Caco-2 (cell line): Measurements from ENCODE around the gene RALGPS1. TPM values are rescaled to one million over a fixed set of nuclear protein-coding genes. Genes with fewer than 3 reads are reported as not detected.

ENCODE experiments used
- BruUV-seq: library from RNA; stranded (reverse); fragments of 400-500 nt; replicated peaks from 2 replicates; lab custom pipeline; 2021; lab: Mats Ljungman, UMichigan
- CTCF ChIA-PET: fragments of 300-600 bp; sonication (Branson Sonifier 250); formaldehyde crosslinking; loops from one replicate; lab custom pipeline; 2022; ENCODE audit warnings: antibody characterized with exemption; lab: Charles Lee
- POLR2A ChIA-PET: fragments of 300-600 bp; sonication (Branson Sonifier 250); formaldehyde crosslinking; loops from one replicate; lab custom pipeline; 2022; ENCODE audit warnings: antibody characterized with exemption; lab: Charles Lee
- DNase-seq, 2 experiments: peaks; one replicate each; pipeline versions ENCODE4 v3.0.0 to v3.0.0-alpha.2; 2020 to 2022
- H3K27me3 ChIP-seq: replicated peaks from 2 replicates; pipeline ENCODE4 v1.6.0; 2011; ENCODE audit warnings: low read length; ENCODE audit not compliant: control insufficient read depth, insufficient read depth
- H3K36me3 ChIP-seq: 2 replicates; pipeline ENCODE4 v1.5.1; 2011; ENCODE audit warnings: low read length; ENCODE audit not compliant: control insufficient read depth, insufficient read depth
- H3K4me1 ChIP-seq: fragments of 250-450 bp; sonication (Bioruptor Pico); 2 replicates; pipeline ENCODE4 v1.5.1; 2020; ENCODE audit warnings: mild to moderate bottlenecking
- H3K4me3 ChIP-seq: 2 replicates; pipeline ENCODE4 v1.5.1; 2011; ENCODE audit warnings: low read depth, mild to moderate bottlenecking, control low read depth, low read length
- H3K9me3 ChIP-seq: fragments of 250-450 bp; sonication (Bioruptor Pico); 2 replicates; pipeline ENCODE4 v1.5.1; 2020; ENCODE audit warnings: mild to moderate bottlenecking, moderate library complexity
- H3K27ac Mint-ChIP-seq: one replicate; pipeline ENCODE4 v1.8.0; 2022; ENCODE audit warnings: mixed read lengths; ENCODE audit not compliant: unreplicated experiment
- H3K27me3 Mint-ChIP-seq: one replicate; pipeline ENCODE4 v1.8.0; 2022; ENCODE audit warnings: mixed read lengths; ENCODE audit not compliant: insufficient read depth, unreplicated experiment
- H3K36me3 Mint-ChIP-seq: one replicate; pipeline ENCODE4 v1.8.0; 2022; ENCODE audit warnings: mild to moderate bottlenecking, mixed read lengths; ENCODE audit not compliant: insufficient read depth, unreplicated experiment
- H3K4me1 Mint-ChIP-seq: one replicate; pipeline ENCODE4 v1.8.0; 2022; ENCODE audit warnings: low read depth, mixed read lengths; ENCODE audit not compliant: unreplicated experiment
- H3K4me3 Mint-ChIP-seq: one replicate; pipeline ENCODE4 v1.8.0; 2022; ENCODE audit warnings: mild to moderate bottlenecking, moderate library complexity, mixed read lengths; ENCODE audit not compliant: unreplicated experiment
- H3K9me3 Mint-ChIP-seq: one replicate; pipeline ENCODE4 v1.8.0; 2022; ENCODE audit warnings: mixed read lengths; ENCODE audit not compliant: unreplicated experiment
- CTCF ChIP-seq, 2 experiments: fragments of 200-600 bp in 1 of 2; IDR thresholded peaks; 1 replicate in 1 of 2; 2 replicates in 1 of 2; pipeline versions ENCODE4 v1.5.1 to v1.8.0; 2011 to 2022; ENCODE audit warnings: antibody characterized with exemption in 1 of 2, control low read depth in 1 of 2, inconsistent platforms in 1 of 2, low read depth in 1 of 2, low read length in 1 of 2, mild to moderate bottlenecking in 1 of 2, moderate library complexity in 1 of 2; ENCODE audit not compliant: insufficient read depth in 1 of 2, severe bottlenecking in 1 of 2, unreplicated experiment in 1 of 2
- intact Hi-C: fragments of 100-400 bp; cut with micrococcal nuclease; formaldehyde crosslinking; loops from one replicate; pipeline ENCODE4 v1.10.0; 2022; ENCODE audit not compliant: unreplicated experiment
- total RNA-seq: library from RNA; stranded (reverse); gene quantifications from 2 replicates; pipeline ENCODE4 v1.2.3, GENCODE V29; 2022

Gene RALGPS1
- total RNA-seq, 1 experiment from 2014 or later = 41.5 TPM

- H3K27me3 ChIP-seq = no peaks in the 10 kb centered on the region
- no peaks in the 10 kb centered on the region for H3K27me3 Mint-ChIP-seq
These were observed 22.9 kb downstream of the RALGPS1 start for GRCh38 chr9:126937444-126937843.

GRCh38 chr9:126938327-126938726 lies 23.7 kb downstream of the RALGPS1 start:
- H3K36me3 Mint-ChIP-seq = peaks cover 13% of the 10 kb centered on the region
- ChIA-PET CTCF (no interaction called here), POLR2A (no interaction called here)
- no peaks in the 10 kb centered on the region for H3K27me3 ChIP-seq
- H3K27me3 Mint-ChIP-seq = no peaks in the 10 kb centered on the region
- no peak overlapping the region for H3K4me3 Mint-ChIP-seq
- H3K4me3 ChIP-seq = no peak overlapping the region
- no peaks in the 10 kb centered on the region for H3K36me3 ChIP-seq
- TF ChIP-seq CTCF (IDR thresholded peaks at IDR 0.05; ENCODE audit: insufficient read depth in 1 of 2, low read depth in 1 of 2, low read length in 1 of 2, severe bottlenecking in 1 of 2, unreplicated experiment in 1 of 2) = no peak
- H3K4me1 Mint-ChIP-seq = peaks cover 23% of the 10 kb centered on the region
- DNase-seq = no peak
- peak overlapping the region; percentile 21 for H3K27ac Mint-ChIP-seq
- no peaks in the 10 kb centered on the region for H3K9me3 ChIP-seq
- BruUV-seq = no TSS peak
- H3K9me3 Mint-ChIP-seq = no peaks in the 10 kb centered on the region
- H3K4me1 ChIP-seq = peaks cover 14% of the 10 kb centered on the region
- intact Hi-C loops = no loop called here

More at GRCh38 chr9:126937444-126937843, 22.9 kb downstream of the RALGPS1 start:
- BruUV-seq = no TSS peak
- TF ChIP-seq CTCF (IDR thresholded peaks at IDR 0.05; ENCODE audit: insufficient read depth in 1 of 2, low read depth in 1 of 2, low read length in 1 of 2, severe bottlenecking in 1 of 2, unreplicated experiment in 1 of 2) = no peak
- no peak overlapping the region for H3K4me3 ChIP-seq
- CTCF ChIA-PET = no interaction called here
- intact Hi-C loops = no loop called here
- Mint-ChIP-seq H3K4me3 (no peak overlapping the region), H3K9me3 (no peaks in the 10 kb centered on the region), H3K4me1 (peaks cover 30% of the 10 kb centered on the region), H3K27ac (no peak overlapping the region), H3K36me3 (peaks cover 13% of the 10 kb centered on the region)
- POLR2A ChIA-PET = no interaction called here
- peaks cover 14% of the 10 kb centered on the region for H3K4me1 ChIP-seq
- no peaks in the 10 kb centered on the region for H3K36me3 ChIP-seq
- no peaks in the 10 kb centered on the region for H3K9me3 ChIP-seq
- no peak for DNase-seq

- Mint-ChIP-seq H3K27ac (peak overlapping the region; percentile 54), H3K36me3 (peaks cover 13% of the 10 kb centered on the region), H3K9me3 (no peaks in the 10 kb centered on the region), H3K27me3 (no peaks in the 10 kb centered on the region), H3K4me3 (peak overlapping the region; percentile 71), H3K4me1 (peaks cover 17% of the 10 kb centered on the region)
- ChIA-PET CTCF (interaction anchor here (0.6 to 3.0 kb wide), 28 partner anchors 12 to 457 kb away, joined by 3 to 35 read pairs (median 3); partner anchors contain the start of genes RALGPS1 and SLC2A8), POLR2A (interaction anchor here (1.0 to 1.5 kb wide), 2 partner anchors 25 to 135 kb away, joined by 3 to 5 read pairs; partner anchors contain the start of genes RALGPS1 and ZBTB43)
- Histone ChIP-seq H3K27me3 (no peaks in the 10 kb centered on the region), H3K4me1 (peaks cover 10% of the 10 kb centered on the region), H3K4me3 (peak overlapping the region; percentile 30; the same call in 1 of the 2 replicates), H3K9me3 (no peaks in the 10 kb centered on the region), H3K36me3 (no peaks in the 10 kb centered on the region)
- peak; percentile 89 to 94 for DNase-seq
- TF ChIP-seq CTCF (IDR thresholded peaks at IDR 0.05; ENCODE audit: insufficient read depth in 1 of 2, low read depth in 1 of 2, low read length in 1 of 2, severe bottlenecking in 1 of 2, unreplicated experiment in 1 of 2) = no peak
- BruUV-seq = no TSS peak
- intact Hi-C loops = loop anchor here (1.0 to 5.0 kb wide), 8 partner anchors 19 to 457 kb away; partner anchors contain the start of gene SLC2A8
These were observed 25.2 kb downstream of the RALGPS1 start for GRCh38 chr9:126939821-126940221.
